Mononuclear cell (primary cell): ENCODE data around the gene ITGB2. TPM values are rescaled to one million over a fixed set of nuclear protein-coding genes. Genes with fewer than 3 reads are reported as not detected.
"Not testable (repeated sequence)": the region's sequence is repeated elsewhere in the genome, so short reads cannot be mapped to it uniquely, and the experiment has no call there.

Experiments used
- H3K27me3 ChIP-seq: 2 replicates; pipeline ENCODE4 v1.6.0; 2011; ENCODE audit warnings: low read length, control low read depth; ENCODE audit not compliant: insufficient read depth
- H3K4me1 ChIP-seq: 2 replicates; pipeline ENCODE4 v1.5.1; 2011; ENCODE audit warnings: mild to moderate bottlenecking, low read length, control low read depth; ENCODE audit not compliant: insufficient read depth
- H3K4me3 ChIP-seq: 2 replicates; pipeline ENCODE4 v1.5.1; 2011; ENCODE audit warnings: mild to moderate bottlenecking, low read length, moderate library complexity
- H3K9me3 ChIP-seq: 2 replicates; pipeline ENCODE4 v1.5.1; 2011; ENCODE audit warnings: low read depth, mild to moderate bottlenecking, control low read depth, low read length
- total RNA-seq: library from RNA; depleted of rRNA; stranded (reverse); fragments of >200 nt; gene quantifications from one replicate; pipeline ENCODE4 v1.2.3, GENCODE V29; 2012

Gene ITGB2
- total RNA-seq, 1 donor: 761 TPM

GRCh38 chr21:44934797-44935532, 14.3 kb upstream of the ITGB2 start:
- Histone ChIP-seq H3K4me1 (peaks cover 42% of the 10 kb centered on the region), H3K9me3 (no peaks in the 10 kb centered on the region), H3K4me3 (no peak overlapping the region), H3K27me3 (no peaks in the 10 kb centered on the region)

- Histone ChIP-seq H3K27me3 (no peaks in the 10 kb centered on the region), H3K9me3 (no peaks in the 10 kb centered on the region), H3K4me1 (peaks cover 46% of the 10 kb centered on the region), H3K4me3 (no peak overlapping the region)
Observed at GRCh38 chr21:44934276-44934675, 13.6 kb upstream of the ITGB2 start.

- no peak overlapping the region for H3K4me3 ChIP-seq
- H3K27me3 ChIP-seq: no peaks in the 10 kb centered on the region
- H3K9me3 ChIP-seq: no peaks in the 10 kb centered on the region
- peaks cover 46% of the 10 kb centered on the region for H3K4me1 ChIP-seq
Observed at GRCh38 chr21:44933918-44934260, 13.2 kb upstream of the ITGB2 start.

- H3K4me3 ChIP-seq: peak overlapping the region; percentile 58
- H3K9me3 ChIP-seq: no peaks in the 10 kb centered on the region
- no peaks in the 10 kb centered on the region for H3K27me3 ChIP-seq
- peaks cover 48% of the 10 kb centered on the region for H3K4me1 ChIP-seq
Observed at GRCh38 chr21:44933199-44933917, 12.7 kb upstream of the ITGB2 start.

GRCh38 chr21:44932408-44933181, 11.9 kb upstream of the ITGB2 start:
- Histone ChIP-seq H3K4me1 (peaks cover 55% of the 10 kb centered on the region), H3K9me3 (no peaks in the 10 kb centered on the region), H3K27me3 (no peaks in the 10 kb centered on the region), H3K4me3 (peak overlapping the region; percentile 58)

- Histone ChIP-seq H3K9me3 (no peaks in the 10 kb centered on the region), H3K4me3 (peak overlapping the region; percentile 58), H3K27me3 (no peaks in the 10 kb centered on the region), H3K4me1 (peaks cover 62% of the 10 kb centered on the region)
Observed at GRCh38 chr21:44931501-44932407, 11.1 kb upstream of the ITGB2 start.

- peak overlapping the region; percentile 58 for H3K4me3 ChIP-seq
- H3K9me3 ChIP-seq: no peaks in the 10 kb centered on the region
- no peaks in the 10 kb centered on the region for H3K27me3 ChIP-seq
- H3K4me1 ChIP-seq: peaks cover 68% of the 10 kb centered on the region
Observed at GRCh38 chr21:44931137-44931500, 10.4 kb upstream of the ITGB2 start.

GRCh38 chr21:44930543-44930981, 9.9 kb upstream of the ITGB2 start:
- H3K4me1 ChIP-seq: peaks cover 74% of the 10 kb centered on the region
- no peaks in the 10 kb centered on the region for H3K9me3 ChIP-seq
- H3K27me3 ChIP-seq: no peaks in the 10 kb centered on the region
- H3K4me3 ChIP-seq: peak overlapping the region; percentile 1

- no peaks in the 10 kb centered on the region for H3K9me3 ChIP-seq
- H3K4me1 ChIP-seq: peaks cover 80% of the 10 kb centered on the region
- no peak overlapping the region for H3K4me3 ChIP-seq
- H3K27me3 ChIP-seq: no peaks in the 10 kb centered on the region
Observed at GRCh38 chr21:44929799-44930542, 9.3 kb upstream of the ITGB2 start.

GRCh38 chr21:44929242-44929798, 8.6 kb upstream of the ITGB2 start:
- Histone ChIP-seq H3K27me3 (no peaks in the 10 kb centered on the region), H3K4me1 (peaks cover 86% of the 10 kb centered on the region), H3K4me3 (no peak overlapping the region), H3K9me3 (no peaks in the 10 kb centered on the region)

- Histone ChIP-seq H3K4me1 (peaks cover 89% of the 10 kb centered on the region), H3K4me3 (peak overlapping the region; percentile 59)
- not testable (repeated sequence) for H3K27me3 ChIP-seq, H3K9me3 ChIP-seq
Observed at GRCh38 chr21:44928500-44929241, 8.0 kb upstream of the ITGB2 start.

GRCh38 chr21:44927587-44928461, 7.1 kb upstream of the ITGB2 start:
- H3K4me1 ChIP-seq: peaks cover 89% of the 10 kb centered on the region
- H3K27me3 ChIP-seq: no peaks in the 10 kb centered on the region
- H3K9me3 ChIP-seq: no peaks in the 10 kb centered on the region
- peak overlapping the region; percentile 59 for H3K4me3 ChIP-seq

- H3K4me3 ChIP-seq: peak overlapping the region; percentile 59
- no peaks in the 10 kb centered on the region for H3K27me3 ChIP-seq
- peaks cover 94% of the 10 kb centered on the region for H3K4me1 ChIP-seq
Observed at GRCh38 chr21:44927259-44927586, 6.5 kb upstream of the ITGB2 start.

More at GRCh38 chr21:44927259-44927586, 6.5 kb upstream of the ITGB2 start:
- no peaks in the 10 kb centered on the region for H3K9me3 ChIP-seq
